Lung microvascular endothelial cell (primary cell): ENCODE measurements around the gene CACNA1I. TPM values are rescaled to one million over a fixed set of nuclear protein-coding genes. Genes with fewer than 3 reads are reported as not detected.
"Not testable (repeated sequence)": the region's sequence is repeated elsewhere in the genome, so short reads cannot be mapped to it uniquely, and the experiment has no call there.

ENCODE experiments used
- DNase-seq, 2 donors: peaks; one replicate each; pipeline versions ENCODE4 v3.0.0 to v3.0.0-alpha.2; 2010; ENCODE audit warnings: low read depth in 2 of 2
- total RNA-seq: library from RNA; depleted of rRNA; stranded (reverse); fragments of >200 nt; gene quantifications from 2 replicates; pipeline ENCODE4 v1.2.1, GENCODE V29; 2014

Gene CACNA1I
- total RNA-seq, 1 donor from 2014 or later = not detected

GRCh38 chr22:39717099-39717498 lies 146.5 kb downstream of the CACNA1I start:
- no peak for DNase-seq

- no peak for DNase-seq
Measured at GRCh38 chr22:39718206-39718605, 147.7 kb downstream of the CACNA1I start.

- no peak for DNase-seq
Measured at GRCh38 chr22:39718921-39719475, 148.4 kb downstream of the CACNA1I start.

GRCh38 chr22:39719559-39720450 lies 149.3 kb downstream of the CACNA1I start:
- no peak for DNase-seq

- no peak for DNase-seq
Measured at GRCh38 chr22:39721206-39722031, 150.9 kb downstream of the CACNA1I start.

- DNase-seq = no peak
Measured at GRCh38 chr22:39722032-39722325, 151.4 kb downstream of the CACNA1I start.

GRCh38 chr22:39722501-39722900 lies 151.9 kb downstream of the CACNA1I start:
- no peak for DNase-seq

- DNase-seq = no peak
Measured at GRCh38 chr22:39723463-39723862, 152.9 kb downstream of the CACNA1I start.

- no peak for DNase-seq
Measured at GRCh38 chr22:39723899-39724351, 153.4 kb downstream of the CACNA1I start.

- no peak for DNase-seq
Measured at GRCh38 chr22:39724390-39724789, 153.8 kb downstream of the CACNA1I start.

GRCh38 chr22:39724857-39725256 lies 154.3 kb downstream of the CACNA1I start:
- DNase-seq = no peak

GRCh38 chr22:39725351-39726035 lies 154.9 kb downstream of the CACNA1I start:
- no peak for DNase-seq

GRCh38 chr22:39727541-39727940 lies 157.0 kb downstream of the CACNA1I start:
- DNase-seq = peak in 1 of 2 donors; percentile 25

- DNase-seq = no peak
Measured at GRCh38 chr22:39728236-39728860, 157.8 kb downstream of the CACNA1I start.

- no peak for DNase-seq
Measured at GRCh38 chr22:39729141-39729934, 158.8 kb downstream of the CACNA1I start.

- no peak for DNase-seq
Measured at GRCh38 chr22:39731481-39731880, 160.9 kb downstream of the CACNA1I start.

GRCh38 chr22:39731881-39732555 lies 161.5 kb downstream of the CACNA1I start:
- DNase-seq = no peak

GRCh38 chr22:39732625-39733024 lies 162.1 kb downstream of the CACNA1I start:
- DNase-seq = no peak

- DNase-seq = no peak
Measured at GRCh38 chr22:39733191-39733590, 162.6 kb downstream of the CACNA1I start.

- DNase-seq = not testable (repeated sequence)
Measured at GRCh38 chr22:39734046-39734445, 163.5 kb downstream of the CACNA1I start.
